Lower leg skin (tissue), 3 donors: ENCODE data around the gene CELF2.

ENCODE experiments used
- POLR2A ChIP-seq, 2 donors: fragments of 450-650 bp; IDR thresholded peaks; one replicate each; pipeline ENCODE4 v1.6.1; 2016 to 2017; ENCODE audit warnings: antibody characterized with exemption in 2 of 2, mild to moderate bottlenecking in 1 of 2, moderate library complexity in 1 of 2
- TF ChIP-seq, protein P1 (sequence below), 3 donors: fragments of 450-650 bp; IDR thresholded peaks; one replicate each; pipeline ENCODE4 v1.5.1; 2016; ENCODE audit warnings: antibody characterized with exemption in 3 of 3, mild to moderate bottlenecking in 3 of 3, moderate library complexity in 2 of 3

DNA sequence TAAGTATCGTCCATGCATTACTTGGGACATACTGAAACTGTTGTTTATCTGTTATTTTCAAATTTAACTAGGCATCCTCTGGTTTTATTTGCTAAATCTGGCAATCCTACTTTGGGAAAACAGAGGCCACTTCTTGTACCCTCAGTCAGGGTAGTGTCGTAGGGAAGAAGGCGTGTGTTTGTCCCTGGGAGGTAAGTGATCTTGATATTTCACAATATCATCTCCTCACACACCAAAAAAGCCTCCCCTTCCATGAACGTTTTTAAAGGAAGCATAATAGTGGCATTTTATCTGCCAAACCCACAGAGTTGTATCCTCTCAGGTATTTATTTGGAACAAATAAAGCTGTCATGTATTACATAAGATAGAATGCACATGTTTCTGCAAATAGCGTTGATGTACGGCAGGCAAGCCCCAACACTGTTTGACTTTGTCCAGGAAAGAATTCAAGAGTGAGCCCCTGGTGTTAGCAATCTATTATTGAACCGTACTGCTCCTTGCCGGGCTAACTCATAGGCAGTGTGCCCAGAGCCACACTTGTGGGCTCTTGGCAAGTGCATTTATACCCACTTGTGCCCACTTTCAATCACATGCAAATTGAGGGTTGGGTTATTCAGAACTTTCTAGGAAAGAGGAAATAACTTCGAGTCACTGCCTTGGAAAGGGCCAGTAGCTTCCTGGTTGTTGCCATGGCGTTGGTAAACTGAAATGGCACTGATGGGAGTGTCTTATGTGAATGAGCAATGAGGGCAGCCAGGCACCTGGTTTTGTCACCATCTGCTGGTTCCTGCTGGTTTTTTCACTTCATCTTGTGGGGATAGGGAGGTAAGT is 327.8 kb downstream of the CELF2 start:
- TF ChIP-seq, protein P1, sequence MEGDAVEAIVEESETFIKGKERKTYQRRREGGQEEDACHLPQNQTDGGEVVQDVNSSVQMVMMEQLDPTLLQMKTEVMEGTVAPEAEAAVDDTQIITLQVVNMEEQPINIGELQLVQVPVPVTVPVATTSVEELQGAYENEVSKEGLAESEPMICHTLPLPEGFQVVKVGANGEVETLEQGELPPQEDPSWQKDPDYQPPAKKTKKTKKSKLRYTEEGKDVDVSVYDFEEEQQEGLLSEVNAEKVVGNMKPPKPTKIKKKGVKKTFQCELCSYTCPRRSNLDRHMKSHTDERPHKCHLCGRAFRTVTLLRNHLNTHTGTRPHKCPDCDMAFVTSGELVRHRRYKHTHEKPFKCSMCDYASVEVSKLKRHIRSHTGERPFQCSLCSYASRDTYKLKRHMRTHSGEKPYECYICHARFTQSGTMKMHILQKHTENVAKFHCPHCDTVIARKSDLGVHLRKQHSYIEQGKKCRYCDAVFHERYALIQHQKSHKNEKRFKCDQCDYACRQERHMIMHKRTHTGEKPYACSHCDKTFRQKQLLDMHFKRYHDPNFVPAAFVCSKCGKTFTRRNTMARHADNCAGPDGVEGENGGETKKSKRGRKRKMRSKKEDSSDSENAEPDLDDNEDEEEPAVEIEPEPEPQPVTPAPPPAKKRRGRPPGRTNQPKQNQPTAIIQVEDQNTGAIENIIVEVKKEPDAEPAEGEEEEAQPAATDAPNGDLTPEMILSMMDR (IDR thresholded peaks at IDR 0.05), result no peak
- no peak for TF ChIP-seq POLR2A (IDR thresholded peaks at IDR 0.05)
